PFSK-1 (cell line): ENCODE results near the gene RDX.

Source experiments
- POLR2AphosphoS5 ChIP-seq: IDR thresholded peaks from 2 replicates; pipeline ENCODE4 v1.6.1; 2012; ENCODE audit warnings: low read depth, mild to moderate bottlenecking, control low read depth, low read length, moderate library complexity
- TF ChIP-seq, protein P1 (sequence below), 2 experiments: IDR thresholded peaks; 2 replicates each; pipeline versions ENCODE4 v1.6.1 to v1.8.0; 2011 to 2012; ENCODE audit warnings: low read depth in 2 of 2, low read length in 2 of 2, control low read depth in 1 of 2, inconsistent platforms in 1 of 2, mild to moderate bottlenecking in 1 of 2, moderate library complexity in 1 of 2; ENCODE audit not compliant: insufficient read depth in 1 of 2

DNA sequence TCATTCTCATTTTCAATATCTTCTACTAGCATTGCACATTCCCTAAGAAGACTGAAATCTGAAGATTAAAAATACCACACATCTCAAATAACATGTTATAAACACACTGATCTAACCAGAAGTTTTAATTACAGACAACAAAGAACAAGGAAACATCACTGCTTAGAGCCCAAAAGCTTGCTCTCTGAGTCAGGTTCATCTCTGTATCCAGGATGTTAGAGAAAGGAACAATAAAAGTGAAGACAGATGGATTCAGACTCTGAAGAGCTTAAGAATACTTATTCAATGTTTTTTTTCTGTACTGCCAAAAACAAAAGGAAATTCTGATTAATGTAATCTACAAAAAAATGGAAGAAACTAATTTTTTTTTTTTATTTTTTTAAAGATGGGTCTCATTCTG lies 16.5 kb downstream of the RDX start:
- TF ChIP-seq POLR2AphosphoS5 = no peak
- TF ChIP-seq, protein P1, sequence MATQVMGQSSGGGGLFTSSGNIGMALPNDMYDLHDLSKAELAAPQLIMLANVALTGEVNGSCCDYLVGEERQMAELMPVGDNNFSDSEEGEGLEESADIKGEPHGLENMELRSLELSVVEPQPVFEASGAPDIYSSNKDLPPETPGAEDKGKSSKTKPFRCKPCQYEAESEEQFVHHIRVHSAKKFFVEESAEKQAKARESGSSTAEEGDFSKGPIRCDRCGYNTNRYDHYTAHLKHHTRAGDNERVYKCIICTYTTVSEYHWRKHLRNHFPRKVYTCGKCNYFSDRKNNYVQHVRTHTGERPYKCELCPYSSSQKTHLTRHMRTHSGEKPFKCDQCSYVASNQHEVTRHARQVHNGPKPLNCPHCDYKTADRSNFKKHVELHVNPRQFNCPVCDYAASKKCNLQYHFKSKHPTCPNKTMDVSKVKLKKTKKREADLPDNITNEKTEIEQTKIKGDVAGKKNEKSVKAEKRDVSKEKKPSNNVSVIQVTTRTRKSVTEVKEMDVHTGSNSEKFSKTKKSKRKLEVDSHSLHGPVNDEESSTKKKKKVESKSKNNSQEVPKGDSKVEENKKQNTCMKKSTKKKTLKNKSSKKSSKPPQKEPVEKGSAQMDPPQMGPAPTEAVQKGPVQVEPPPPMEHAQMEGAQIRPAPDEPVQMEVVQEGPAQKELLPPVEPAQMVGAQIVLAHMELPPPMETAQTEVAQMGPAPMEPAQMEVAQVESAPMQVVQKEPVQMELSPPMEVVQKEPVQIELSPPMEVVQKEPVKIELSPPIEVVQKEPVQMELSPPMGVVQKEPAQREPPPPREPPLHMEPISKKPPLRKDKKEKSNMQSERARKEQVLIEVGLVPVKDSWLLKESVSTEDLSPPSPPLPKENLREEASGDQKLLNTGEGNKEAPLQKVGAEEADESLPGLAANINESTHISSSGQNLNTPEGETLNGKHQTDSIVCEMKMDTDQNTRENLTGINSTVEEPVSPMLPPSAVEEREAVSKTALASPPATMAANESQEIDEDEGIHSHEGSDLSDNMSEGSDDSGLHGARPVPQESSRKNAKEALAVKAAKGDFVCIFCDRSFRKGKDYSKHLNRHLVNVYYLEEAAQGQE (IDR thresholded peaks at IDR 0.05; ENCODE audit: insufficient read depth in 1 of 2, low read depth in 2 of 2, low read length in 2 of 2) = no peak
